ENCODE results near the gene CNNM1.

The CNNM1 gene

GRCh38 chr10:99422529-99423096, 93.5 kb downstream of the CNNM1 start:
- no peak for DNase-seq

DNA sequence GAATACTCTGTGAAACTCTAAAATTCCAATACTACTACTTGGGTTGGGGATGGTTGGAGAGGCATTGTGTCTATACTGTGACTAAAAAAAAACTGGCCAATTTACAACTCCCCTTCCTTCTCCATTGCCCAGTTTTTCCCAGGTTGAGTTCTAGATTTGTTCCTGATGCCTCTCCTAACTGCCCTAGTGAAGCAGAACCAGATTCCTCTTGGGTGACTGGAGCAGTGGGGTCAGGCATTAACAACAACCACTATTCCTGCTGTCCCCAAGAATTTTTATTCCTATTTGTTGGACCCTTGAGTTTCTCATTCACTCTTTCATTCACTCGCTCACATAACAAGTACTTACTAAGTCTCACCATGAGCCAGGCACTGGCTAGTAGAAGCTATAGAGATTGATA, 95.5 kb downstream of the CNNM1 start:
- no peak for DNase-seq

- no peak for DNase-seq
These were observed 96.0 kb downstream of the CNNM1 start for GRCh38 chr10:99425204-99425603.

- no peak for DNase-seq
These were observed 97.5 kb downstream of the CNNM1 start for GRCh38 chr10:99426689-99427088.

DNA sequence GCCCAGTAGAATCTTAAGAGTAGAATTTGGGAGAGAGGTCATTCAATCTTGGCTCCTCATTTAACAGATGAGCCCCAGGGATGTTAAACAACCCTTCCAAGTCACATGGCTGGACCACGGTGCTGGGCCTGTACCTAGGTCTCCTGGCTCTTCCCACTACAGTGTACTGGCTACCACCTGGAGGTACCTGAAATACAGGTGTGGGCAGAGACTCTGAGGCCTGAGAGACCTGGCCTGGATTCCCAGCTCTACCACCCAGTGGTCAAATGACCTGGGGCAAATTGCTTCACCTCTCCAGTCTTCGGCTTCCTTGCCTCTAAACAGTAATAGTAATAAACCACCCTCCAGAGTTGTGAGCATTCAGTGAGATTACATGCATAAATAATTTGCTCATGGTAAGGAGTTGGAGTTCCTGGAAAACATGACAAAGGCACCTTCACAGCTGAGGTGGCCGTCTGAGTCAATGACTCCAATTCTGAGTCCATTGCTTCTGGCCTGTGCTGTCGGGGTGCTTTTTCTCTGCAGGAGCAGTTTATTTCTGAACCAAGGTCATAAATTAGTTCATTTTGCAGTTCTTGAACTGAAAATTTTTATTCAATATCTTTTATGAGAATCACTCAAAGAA, 98.5 kb downstream of the CNNM1 start:
- no peak for DNase-seq

DNA sequence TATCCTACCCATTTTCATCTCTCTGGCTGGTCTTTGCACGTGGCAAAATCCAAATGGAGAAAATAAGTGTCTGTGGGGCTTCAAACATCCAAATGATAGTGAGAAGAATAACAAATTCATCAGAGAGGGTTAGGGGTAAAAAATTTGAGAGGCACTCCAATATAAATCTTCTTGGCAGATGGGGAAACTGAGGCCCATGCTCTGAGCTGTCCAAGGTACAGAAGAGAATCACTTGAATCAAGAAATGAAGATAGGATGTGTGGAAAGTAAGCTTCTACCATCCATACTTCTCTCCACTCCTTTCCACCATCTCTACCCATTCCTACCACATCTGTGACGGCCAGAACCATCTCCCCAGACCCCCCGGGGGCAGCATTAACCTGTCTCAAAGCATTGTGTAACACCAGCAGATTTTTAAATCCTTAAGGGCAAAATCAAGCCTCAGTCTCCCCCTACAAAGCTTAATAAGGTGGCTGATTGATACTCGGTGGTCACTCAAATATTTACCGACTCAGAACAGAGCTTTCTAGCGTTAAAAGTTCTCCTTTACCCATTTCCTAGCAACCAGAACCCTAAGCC, 100.5 kb downstream of the CNNM1 start:
- DNase-seq, result no peak

DNA sequence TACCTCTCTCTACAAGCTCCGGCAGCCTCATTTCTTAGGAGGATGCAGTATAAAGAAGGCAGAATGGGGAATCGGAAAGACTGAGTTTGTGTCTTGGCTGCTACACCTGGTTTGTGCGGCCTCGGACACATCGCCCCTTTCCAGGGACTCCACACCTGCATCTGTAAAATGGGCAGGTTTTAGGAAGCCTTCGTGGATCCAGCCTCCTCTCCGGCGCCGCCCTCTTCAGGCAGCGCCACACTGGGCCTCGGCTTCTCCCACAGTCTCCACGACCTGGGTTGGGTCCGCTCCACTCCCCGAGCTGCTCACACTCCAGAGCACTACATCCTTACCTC, 100.9 kb downstream of the CNNM1 start:
- no peak for DNase-seq

- peak; percentile 98 for DNase-seq
These were observed 101.5 kb downstream of the CNNM1 start, which contains the start of gene GOT1 for GRCh38 chr10:99430451-99431189. Gene GOT1 (minus strand): TSS chr10:99430624. CDS start chr10:99430565, 59 bp downstream.

- DNase-seq, result no peak
These were observed 102.1 kb downstream of the CNNM1 start for GRCh38 chr10:99431190-99431760.

- DNase-seq, result no peak
These were observed 102.9 kb downstream of the CNNM1 start for GRCh38 chr10:99432047-99432446.

- DNase-seq, result no peak
These were observed 103.7 kb downstream of the CNNM1 start for GRCh38 chr10:99432881-99433280.

DNA sequence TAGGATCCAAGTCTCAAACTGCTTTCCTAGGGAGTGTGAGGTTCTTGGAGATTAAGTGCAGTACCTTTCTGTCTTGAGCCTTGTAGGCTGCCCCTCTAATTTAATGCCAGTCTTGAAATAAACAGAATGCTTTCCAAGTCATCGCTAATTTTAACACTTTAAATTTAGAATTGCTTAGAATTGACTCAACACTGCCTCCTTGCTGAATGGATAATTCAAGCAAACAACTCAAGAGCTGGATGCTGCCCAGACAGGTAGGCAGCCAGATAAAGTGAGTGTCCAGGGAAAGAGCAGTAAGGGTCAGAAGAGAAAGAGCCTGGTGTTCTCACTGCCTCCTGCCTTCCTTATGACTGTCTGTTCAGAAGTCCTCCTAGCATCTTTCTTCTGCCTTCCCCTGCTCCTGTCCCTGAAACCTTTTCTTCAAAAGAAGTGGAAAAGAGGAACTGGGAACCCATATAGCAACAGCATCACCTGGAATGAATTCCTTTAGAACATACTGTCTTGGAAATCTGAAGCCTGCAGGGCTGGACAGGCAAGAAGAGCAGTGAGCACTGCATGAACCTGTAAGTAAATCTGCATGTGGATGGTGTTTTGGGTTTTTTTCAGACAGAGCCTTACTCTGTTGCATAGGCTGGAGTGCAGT, 104.3 kb downstream of the CNNM1 start:
- no peak for DNase-seq

GRCh38 chr10:99435986-99436638, 107.0 kb downstream of the CNNM1 start:
- peak; percentile 63 for DNase-seq

DNA sequence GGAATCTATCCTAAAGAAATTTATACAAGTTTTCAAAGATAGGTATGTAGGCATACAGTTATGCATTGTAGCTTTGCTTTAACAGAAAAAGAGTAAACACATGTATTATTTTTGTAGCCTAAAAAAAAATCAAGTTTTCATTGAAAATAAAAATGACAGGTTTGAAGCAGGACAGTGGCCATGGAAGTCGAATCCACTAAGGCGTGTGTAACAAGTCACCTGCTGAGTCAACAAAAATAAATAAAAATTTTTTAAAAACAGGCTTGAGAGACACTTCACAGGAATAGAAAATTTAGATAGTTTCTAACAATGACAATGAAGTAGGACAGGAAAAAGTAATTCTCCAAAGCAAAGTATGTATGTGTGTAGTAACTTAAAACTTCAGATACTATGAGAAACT, 109.7 kb downstream of the CNNM1 start:
- DNase-seq, result no peak

- DNase-seq, result no peak
These were observed 113.2 kb downstream of the CNNM1 start for GRCh38 chr10:99442394-99442793.

GRCh38 chr10:99443500-99443899, 114.3 kb downstream of the CNNM1 start:
- DNase-seq, result no peak

All from CD4-positive, alpha-beta T cell treated with Interleukin-17A for 1 hour (primary cell).